ENCODE results near the gene MYO1G.
"Not testable (repeated sequence)": the region's sequence is repeated elsewhere in the genome, so short reads cannot be mapped to it uniquely, and the experiment has no call there.

MYO1G gene

DNA sequence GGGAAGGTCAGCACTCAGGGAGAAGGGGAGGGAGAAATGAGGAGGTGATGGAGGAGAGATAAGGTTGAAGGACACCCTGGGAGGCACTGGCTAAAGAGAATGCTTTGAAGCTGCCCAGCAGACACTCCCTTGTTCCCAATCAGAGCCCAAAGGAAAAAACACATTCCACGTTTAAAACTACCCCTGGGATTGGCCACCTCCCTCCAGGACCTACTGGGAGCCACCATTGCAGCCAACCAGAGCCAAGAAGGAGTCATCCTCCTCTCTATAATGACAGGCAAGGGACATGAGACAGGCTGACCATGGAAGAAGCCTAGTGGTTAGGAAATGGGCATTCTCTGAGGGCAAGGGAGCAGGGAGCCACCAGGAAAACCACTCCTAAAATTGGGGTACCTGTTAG, 43.8 kb downstream of the MYO1G start:
- DNase-seq = no peak

- DNase-seq = not testable (repeated sequence)
Observed at GRCh38 chr7:44934510-44934909, 44.3 kb downstream of the MYO1G start.

GRCh38 chr7:44930921-44931320, 47.9 kb downstream of the MYO1G start:
- no peak for DNase-seq

DNA sequence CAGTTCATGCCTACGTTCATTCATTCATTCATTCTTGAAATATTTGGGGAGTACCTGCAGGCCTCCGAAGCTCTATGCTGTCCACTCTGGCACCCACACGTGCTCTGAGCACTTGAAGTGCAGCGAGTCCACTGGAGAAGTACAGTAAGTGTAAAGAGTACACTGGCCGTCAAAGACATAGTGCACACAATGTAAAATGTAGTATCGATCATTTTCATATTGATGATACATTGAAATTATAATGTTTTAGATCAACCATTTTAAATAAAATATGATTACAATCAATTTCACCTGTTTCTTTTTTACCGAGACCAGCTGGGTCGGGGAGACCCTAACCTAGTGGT, 56.5 kb downstream of the MYO1G start:
- DNase-seq = no peak

DNA sequence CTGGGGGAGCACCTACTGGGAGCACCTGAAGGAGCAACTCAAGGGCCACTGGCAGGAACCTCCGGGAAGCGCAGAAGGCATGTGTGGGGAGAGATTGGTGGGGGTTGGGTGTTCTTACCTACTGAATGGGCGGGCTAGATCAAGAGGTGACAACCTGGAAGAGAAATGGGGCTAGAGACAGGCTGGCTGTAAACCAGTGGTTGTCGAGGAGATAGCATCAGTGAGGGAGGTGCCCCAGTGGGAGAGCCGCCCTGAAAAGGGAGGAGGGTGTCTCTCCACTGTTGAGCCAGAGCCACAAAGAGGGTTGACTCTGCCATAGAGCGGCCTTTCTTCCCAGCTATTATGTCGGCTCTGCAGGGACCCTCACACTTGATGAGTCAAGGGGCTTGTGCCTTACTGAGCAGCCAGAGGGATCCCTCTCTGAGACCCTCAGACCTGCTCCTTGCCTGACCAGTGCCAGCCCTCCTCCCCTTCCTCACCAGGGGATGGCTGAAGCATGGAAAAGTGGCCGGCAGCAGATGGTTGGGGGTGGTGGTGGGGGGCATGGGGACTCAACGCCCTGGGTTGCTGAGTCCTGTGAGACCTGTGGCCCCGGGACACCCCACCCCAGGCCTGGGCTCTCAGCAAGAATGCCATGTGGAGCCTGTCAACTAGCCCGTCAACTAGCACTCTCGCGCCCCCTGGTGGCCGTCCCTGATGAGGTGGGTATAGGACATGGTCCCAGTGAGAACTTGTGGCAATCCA, 57.0 kb downstream of the MYO1G start:
- DNase-seq = peak; percentile 44 to 75 (median 48)

DNA sequence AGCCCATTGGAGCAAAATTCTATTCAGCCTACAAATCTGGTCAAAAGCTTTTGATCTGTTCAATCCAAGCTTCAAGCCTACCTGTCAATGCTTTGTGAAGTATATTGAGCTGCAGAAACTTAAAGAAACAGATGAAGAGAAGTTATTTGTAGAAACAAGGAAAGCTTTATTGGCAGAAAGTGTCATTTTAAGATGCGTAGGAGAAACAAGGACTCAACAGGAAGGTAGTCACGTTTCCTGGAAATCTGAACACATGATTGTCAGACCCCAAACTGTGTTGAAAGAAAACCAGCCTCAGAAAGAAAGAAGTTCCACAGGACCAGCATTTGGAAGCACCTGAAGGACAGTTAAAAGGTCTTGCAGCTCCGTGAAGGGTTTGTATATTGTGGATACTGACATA, 58.7 kb downstream of the MYO1G start:
- DNase-seq = no peak

DNA sequence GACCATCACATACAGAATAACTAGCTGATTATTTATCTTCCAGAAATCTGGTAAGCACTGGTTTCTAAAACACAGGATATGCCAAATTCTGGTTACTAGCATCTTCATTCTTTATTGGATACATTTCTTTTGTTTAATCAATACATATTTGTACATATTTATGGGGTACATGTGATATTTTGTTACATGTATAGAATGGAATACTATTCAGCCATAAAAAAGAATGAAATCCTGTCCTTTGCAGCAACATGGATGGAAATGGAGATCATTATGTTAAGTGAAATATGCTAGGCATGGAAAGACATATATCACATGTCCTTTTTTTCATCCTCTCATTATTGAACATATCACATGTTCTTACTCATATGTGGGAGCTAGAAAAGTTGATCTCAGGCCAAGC, 60.8 kb downstream of the MYO1G start:
- no peak for DNase-seq

DNA sequence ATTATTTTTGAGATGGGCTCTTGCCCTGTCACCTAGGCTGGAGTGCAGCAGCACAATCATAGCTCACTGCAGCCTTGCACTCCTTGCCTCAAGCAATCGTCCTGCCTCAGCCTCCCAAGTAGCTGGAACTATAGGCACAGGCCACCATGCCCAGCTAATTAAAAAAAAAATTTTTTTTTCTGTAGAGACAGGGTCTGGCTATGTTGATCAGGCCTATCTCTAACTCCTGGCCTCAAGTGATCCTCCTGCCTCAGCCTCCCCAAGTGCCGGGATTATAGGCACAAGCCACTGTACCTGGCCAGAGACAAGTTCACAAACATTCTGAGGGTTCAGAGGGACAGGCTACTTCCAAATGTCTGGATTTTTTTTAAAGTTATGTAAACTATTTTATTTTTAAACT, 61.4 kb downstream of the MYO1G start:
- DNase-seq = no peak

GRCh38 chr7:44914992-44915607, 63.7 kb downstream of the MYO1G start:
- no peak for DNase-seq

- DNase-seq = peak in 2 of 3 experiments; percentile 7 to 48
Observed at GRCh38 chr7:44912775-44913347, 66.0 kb downstream of the MYO1G start.
